Esophagus muscularis mucosa (tissue), 4 donors: ENCODE results near the gene CARM1. TPM values are rescaled to one million over a fixed set of nuclear protein-coding genes. Genes with fewer than 3 reads are reported as not detected.

Source experiments
- DNase-seq: peaks from one replicate; pipeline ENCODE4 v3.0.0-alpha.2; 2017; ENCODE audit errors: extremely low spot score
- H3K27ac ChIP-seq, 4 donors: fragments of 200-600 bp; sonication (generic); replicated peaks in 1 of 4; 1 replicate in 3 of 4; 2 replicates in 1 of 4; pipeline ENCODE4 v1.5.1; 2016 to 2019; ENCODE audit warnings: mild to moderate bottlenecking in 1 of 4
- H3K27me3 ChIP-seq, 4 donors: fragments of 200-600 bp; sonication (generic); one replicate each; pipeline versions ENCODE4 v1.5.1 to v1.6.0; 2016 to 2019
- H3K36me3 ChIP-seq, 4 donors: fragments of 200-600 bp; sonication (generic); one replicate each; pipeline ENCODE4 v1.5.1; 2016 to 2019
- H3K4me1 ChIP-seq, 4 donors: fragments of 200-600 bp; sonication (generic); one replicate each; pipeline ENCODE4 v1.5.1; 2016 to 2019
- H3K4me3 ChIP-seq, 4 donors: fragments of 200-600 bp; sonication (generic); 1 replicate in 2 of 4; 2 replicates in 2 of 4; pipeline ENCODE4 v1.5.1; 2016 to 2019; ENCODE audit warnings: mild to moderate bottlenecking in 4 of 4, moderate library complexity in 1 of 4
- H3K9me3 ChIP-seq, 4 donors: fragments of 200-600 bp; sonication (generic); 1 replicate in 3 of 4; 2 replicates in 1 of 4; pipeline ENCODE4 v1.5.1; 2016 to 2019
- CTCF ChIP-seq, 3 experiments: fragments of 200-600 bp in 2 of 3; fragments of 450-650 bp in 1 of 3; sonication (generic) in 2 of 3; IDR thresholded peaks; one replicate each; pipeline ENCODE4 v1.5.1; 2017 to 2019; ENCODE audit warnings: antibody characterized with exemption in 3 of 3, mild to moderate bottlenecking in 2 of 3, moderate library complexity in 1 of 3
- EP300 ChIP-seq: sonication (generic); formaldehyde crosslinking; IDR thresholded peaks from one replicate; pipeline ENCODE4 v1.6.1; 2017; ENCODE audit warnings: antibody characterized with exemption
- POLR2A ChIP-seq: fragments of 450-650 bp; IDR thresholded peaks from one replicate; pipeline ENCODE4 v1.6.1; 2017; ENCODE audit warnings: antibody characterized with exemption, moderate library complexity, mild to moderate bottlenecking, low read depth
- POLR2AphosphoS5 ChIP-seq, 2 donors: sonication (generic); formaldehyde crosslinking; IDR thresholded peaks; one replicate each; pipeline ENCODE4 v1.6.1; 2017; ENCODE audit warnings: antibody characterized with exemption in 2 of 2
- WGBS: methylation state at CpG from one replicate; pipeline ENCODE4 v1.1.5; 2018; 5-methylcytosine and 5-hydroxymethylcytosine counted together
- intact Hi-C: fragments of 100-400 bp; cut with DNase I; formaldehyde crosslinking; loops from one replicate; pipeline ENCODE4 v1.15.1; 2023
- total RNA-seq, 4 donors: library from RNA; depleted of rRNA; stranded (reverse); fragments of >200 nt; gene quantifications; one replicate each; pipeline versions ENCODE4 v1.1.0 to v1.2.1, GENCODE V29; 2016

Gene CARM1
- total RNA-seq, 4 donors from 2014 or later: 24.9 to 43.5 (median 30.6) TPM

GRCh38 chr19:10848230-10848856 lies 23.0 kb upstream of the CARM1 start, which contains the start of gene C19orf38:
Gene C19orf38 (plus strand): TSS chr19:10848415. CDS start chr19:10848509, 94 bp downstream.
- H3K4me1 ChIP-seq: no peaks in the 10 kb centered on the region
- peaks cover 0 to 13% (median 10%) of the 10 kb centered on the region in 4 donors for H3K9me3 ChIP-seq
- H3K36me3 ChIP-seq: no peaks in the 10 kb centered on the region
- H3K4me3 ChIP-seq: no peak within 1 kb of the TSS
- no peak within 1 kb of the TSS for H3K27ac ChIP-seq
- DNase-seq: no peak
- intact Hi-C loops: no loop called here
- peaks cover 0 to 28% (median 6%) of the 10 kb centered on the region in 4 donors for H3K27me3 ChIP-seq
- WGBS: 32% methylated on average over 13 of the region's 14 CpGs
- TF ChIP-seq CTCF (IDR thresholded peaks at IDR 0.05): no peak

GRCh38 chr19:10850631-10851030 lies 20.7 kb upstream of the CARM1 start:
- Histone ChIP-seq H3K27me3 (peaks cover 0 to 28% (median 6%) of the 10 kb centered on the region in 4 donors), H3K4me1 (no peaks in the 10 kb centered on the region), H3K4me3 (no peak overlapping the region), H3K27ac (no peak overlapping the region), H3K36me3 (no peaks in the 10 kb centered on the region), H3K9me3 (peaks cover 0 to 13% (median 8%) of the 10 kb centered on the region in 4 donors)
- intact Hi-C loops: no loop called here
- TF ChIP-seq POLR2AphosphoS5 (IDR thresholded peaks at IDR 0.05) (no peak), EP300 (no peak), POLR2A (no peak), CTCF (IDR thresholded peaks at IDR 0.05) (no peak)
- no peak for DNase-seq
- WGBS: 95% methylated on average over 5 of the region's 5 CpGs

GRCh38 chr19:10852098-10852800 lies 19.1 kb upstream of the CARM1 start:
- Histone ChIP-seq H3K9me3 (no peaks in the 10 kb centered on the region), H3K4me3 (no peak overlapping the region), H3K4me1 (no peaks in the 10 kb centered on the region), H3K27ac (no peak overlapping the region), H3K36me3 (no peaks in the 10 kb centered on the region), H3K27me3 (peaks cover 0 to 28% (median 6%) of the 10 kb centered on the region in 4 donors)
- DNase-seq: no peak
- TF ChIP-seq POLR2A (no peak), EP300 (no peak), POLR2AphosphoS5 (IDR thresholded peaks at IDR 0.05) (no peak), CTCF (IDR thresholded peaks at IDR 0.05) (no peak)
- WGBS: 67% methylated on average over 7 of the region's 7 CpGs
- intact Hi-C loops: no loop called here

GRCh38 chr19:10852941-10853340 lies 18.4 kb upstream of the CARM1 start:
- no peak overlapping the region for H3K4me3 ChIP-seq
- TF ChIP-seq EP300 (no peak), CTCF (IDR thresholded peaks at IDR 0.05) (no peak), POLR2A (no peak)
- no peak overlapping the region for H3K27ac ChIP-seq
- WGBS: 70% methylated on average over 7 of the region's 7 CpGs
- H3K4me1 ChIP-seq: no peaks in the 10 kb centered on the region
- H3K36me3 ChIP-seq: no peaks in the 10 kb centered on the region
- no peak for DNase-seq
- H3K27me3 ChIP-seq: peaks cover 0 to 28% (median 6%) of the 10 kb centered on the region in 4 donors
- intact Hi-C loops: no loop called here
- no peaks in the 10 kb centered on the region for H3K9me3 ChIP-seq
